Hair follicular keratinocyte (primary cell): Measurements from ENCODE around the gene SEC61A1. TPM values are rescaled to one million over a fixed set of nuclear protein-coding genes. Genes with fewer than 3 reads are reported as not detected.

ENCODE experiments used
- total RNA-seq: library from RNA; depleted of rRNA; stranded (reverse); fragments of >200 nt; gene quantifications from 2 replicates; pipeline ENCODE4 v1.2.3, GENCODE V29; 2015

Gene SEC61A1
- total RNA-seq = 264 and 266 TPM in 2 replicates

DNA sequence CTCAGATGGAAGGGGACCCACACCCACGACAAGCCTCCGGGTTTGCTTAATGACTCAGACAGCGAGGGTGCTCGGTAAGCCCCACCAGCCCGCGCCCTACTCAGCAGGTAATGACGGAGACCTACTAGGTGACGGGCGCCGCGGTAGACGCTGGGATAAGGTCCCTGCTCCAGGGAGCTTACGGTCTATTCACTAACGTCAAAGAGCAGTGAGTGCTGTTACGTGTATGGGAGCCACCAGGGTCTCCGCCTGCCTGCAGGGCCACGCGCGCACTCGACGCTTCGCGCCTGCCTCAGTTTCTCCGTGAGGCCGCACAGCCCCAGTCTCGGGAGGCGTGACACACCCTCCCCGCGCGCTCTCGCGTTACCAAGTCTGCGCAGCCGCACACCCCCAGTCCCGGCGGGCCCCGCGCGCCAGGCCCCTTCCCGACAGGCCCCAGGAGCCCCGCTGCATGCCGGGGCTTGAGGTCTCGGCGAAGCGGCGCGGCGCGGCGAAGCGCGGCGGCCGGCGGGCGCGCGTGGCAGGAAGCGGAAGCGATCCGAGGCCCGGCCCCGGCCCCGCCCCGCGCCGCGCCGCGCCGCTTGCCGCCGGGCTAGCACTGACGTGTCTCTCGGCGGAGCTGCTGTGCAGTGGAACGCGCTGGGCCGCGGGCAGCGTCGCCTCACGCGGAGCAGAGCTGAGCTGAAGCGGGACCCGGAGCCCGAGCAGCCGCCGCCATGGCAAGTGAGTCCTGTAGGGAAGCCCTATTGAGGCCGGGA, at the start of gene SEC61A1:
Gene SEC61A1 (plus strand): TSS at position 601 of the 758 bp plus-strand sequence. CDS start 116 bp downstream, at position 717.

Other genes with a start within 250 kb of the SEC61A1 start
- gene MGLL, start 229.9 kb upstream of the SEC61A1 start, total RNA-seq = 33.5 and 42.6 TPM in 2 replicates
- gene KBTBD12, start 137.2 kb upstream of the SEC61A1 start, total RNA-seq = not detected in 2 replicates
- 93.0 and 155 TPM in 2 replicates for gene RUVBL1, start 71.4 kb downstream of the SEC61A1 start, total RNA-seq
- gene EEFSEC, start 101.0 kb downstream of the SEC61A1 start, total RNA-seq = 12.7 and 14.1 TPM in 2 replicates